Measurements from ENCODE around the gene ATG9B.
A peak's percentile ranks its signal among the peaks of the same experiment; 100 is the strongest.

Gene ATG9B

DNA sequence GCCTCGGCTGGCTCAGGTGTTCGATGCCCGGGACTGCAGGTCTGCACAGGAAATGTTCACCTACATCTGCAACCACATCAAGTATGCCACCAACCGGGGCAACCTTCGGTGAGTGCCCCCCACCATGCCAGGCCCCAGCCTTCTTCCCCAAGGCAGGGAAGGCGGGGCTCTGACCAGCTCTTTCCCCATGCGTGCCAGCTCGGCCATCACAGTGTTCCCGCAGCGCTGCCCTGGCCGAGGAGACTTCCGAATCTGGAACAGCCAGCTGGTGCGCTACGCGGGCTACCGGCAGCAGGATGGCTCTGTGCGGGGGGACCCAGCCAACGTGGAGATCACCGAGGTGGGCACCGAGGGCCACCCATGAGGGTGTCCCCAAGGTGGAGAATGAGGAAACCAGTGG lies 26.0 kb downstream of the ATG9B start:
- DNase-seq = no peak

DNA sequence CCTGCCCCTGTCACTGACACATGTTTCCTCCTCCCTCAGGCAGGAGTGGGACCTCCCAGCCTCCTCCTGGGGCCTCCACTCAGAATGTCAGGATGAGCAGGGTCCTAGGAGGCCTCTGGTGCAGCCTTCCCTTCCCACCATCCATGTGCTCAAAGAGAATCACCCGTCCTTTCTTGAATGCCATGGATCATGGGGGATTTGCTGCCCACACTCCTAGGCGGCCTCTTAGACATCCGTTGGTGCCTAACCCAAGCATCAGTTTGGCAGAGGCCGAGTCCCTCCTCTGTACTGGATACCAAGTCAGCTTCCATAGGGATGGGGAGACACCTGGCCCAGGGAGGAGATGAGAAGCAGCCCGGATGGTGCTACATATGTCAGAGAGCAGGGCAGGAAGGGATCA lies 26.5 kb downstream of the ATG9B start:
- no peak for DNase-seq

DNA sequence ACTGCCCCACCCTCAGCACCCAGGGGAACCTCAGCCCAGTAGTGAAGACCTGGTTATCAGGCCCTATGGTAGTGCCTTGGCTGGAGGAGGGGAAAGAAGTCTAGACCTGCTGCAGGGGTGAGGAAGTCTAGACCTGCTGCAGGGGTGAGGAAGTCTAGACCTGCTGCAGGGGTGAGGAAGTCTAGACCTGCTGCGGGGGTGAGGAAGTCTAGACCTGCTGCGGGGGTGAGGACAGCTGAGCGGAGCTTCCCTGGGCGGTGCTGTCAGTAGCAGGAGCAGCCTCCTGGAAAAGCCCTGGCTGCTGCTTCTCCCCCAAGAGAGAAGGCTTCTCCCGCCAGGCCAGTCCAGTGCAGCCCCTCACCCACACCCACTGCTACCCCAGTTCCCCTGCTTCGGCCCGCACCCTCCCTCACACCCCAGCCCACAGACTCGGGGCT lies 27.2 kb downstream of the ATG9B start:
- DNase-seq = no peak

DNA sequence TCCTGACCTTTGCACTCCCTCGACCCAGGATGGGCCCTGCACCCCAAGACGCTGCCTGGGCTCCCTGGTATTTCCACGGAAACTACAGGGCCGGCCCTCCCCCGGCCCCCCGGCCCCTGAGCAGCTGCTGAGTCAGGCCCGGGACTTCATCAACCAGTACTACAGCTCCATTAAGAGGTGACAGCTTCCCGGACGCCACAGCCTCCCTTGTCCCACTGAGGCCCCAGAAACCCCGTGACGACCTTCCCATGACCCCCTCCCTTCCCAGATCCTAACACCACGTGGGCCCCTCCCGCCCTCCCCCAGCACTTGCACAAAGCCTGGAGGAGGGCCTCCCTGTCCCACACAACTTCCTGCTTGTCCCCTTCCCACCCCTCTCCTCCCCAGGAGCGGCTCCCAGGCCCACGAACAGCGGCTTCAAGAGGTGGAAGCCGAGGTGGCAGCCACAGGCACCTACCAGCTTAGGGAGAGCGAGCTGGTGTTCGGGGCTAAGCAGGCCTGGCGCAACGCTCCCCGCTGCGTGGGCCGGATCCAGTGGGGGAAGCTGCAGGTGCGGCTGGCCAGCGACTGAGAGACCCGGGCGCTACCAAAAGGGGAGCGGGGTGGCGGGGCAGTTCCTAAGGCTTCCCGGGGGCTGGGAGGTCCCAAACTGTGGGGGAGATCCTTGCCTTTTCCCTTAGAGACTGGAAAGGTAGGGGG lies 27.8 kb downstream of the ATG9B start:
- DNase-seq = no peak

DNA sequence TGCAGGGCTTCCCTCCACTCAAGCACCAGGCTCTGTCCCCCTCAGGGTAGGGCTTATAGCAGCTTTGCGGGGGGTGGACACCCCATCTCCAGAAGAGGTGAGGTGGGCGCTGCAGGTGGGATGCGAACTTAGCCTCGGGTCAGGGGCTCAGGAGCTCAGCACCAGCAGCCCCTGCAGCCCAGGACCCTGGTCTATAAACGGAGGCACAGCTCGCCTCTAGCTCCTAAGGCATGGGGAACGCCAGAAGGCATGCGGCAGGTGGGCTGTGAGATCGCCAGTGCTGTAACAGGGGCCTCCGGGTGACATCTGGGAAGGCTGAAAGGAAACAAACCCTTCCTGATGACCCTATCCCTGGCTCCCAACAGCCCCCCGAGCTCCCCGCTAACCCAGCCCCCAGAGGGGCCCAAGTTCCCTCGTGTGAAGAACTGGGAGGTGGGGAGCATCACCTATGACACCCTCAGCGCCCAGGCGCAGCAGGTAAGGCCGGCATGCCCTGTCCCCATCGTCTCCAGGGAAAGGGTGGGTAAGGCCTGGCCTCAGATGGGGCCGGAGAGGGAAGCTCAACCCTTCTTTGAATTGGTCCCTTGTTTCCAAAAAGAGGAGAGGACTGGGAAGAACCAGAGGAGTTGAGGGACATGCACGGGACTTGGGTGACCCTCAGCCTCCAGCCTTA lies 29.3 kb downstream of the ATG9B start:
- DNase-seq = no peak

DNA sequence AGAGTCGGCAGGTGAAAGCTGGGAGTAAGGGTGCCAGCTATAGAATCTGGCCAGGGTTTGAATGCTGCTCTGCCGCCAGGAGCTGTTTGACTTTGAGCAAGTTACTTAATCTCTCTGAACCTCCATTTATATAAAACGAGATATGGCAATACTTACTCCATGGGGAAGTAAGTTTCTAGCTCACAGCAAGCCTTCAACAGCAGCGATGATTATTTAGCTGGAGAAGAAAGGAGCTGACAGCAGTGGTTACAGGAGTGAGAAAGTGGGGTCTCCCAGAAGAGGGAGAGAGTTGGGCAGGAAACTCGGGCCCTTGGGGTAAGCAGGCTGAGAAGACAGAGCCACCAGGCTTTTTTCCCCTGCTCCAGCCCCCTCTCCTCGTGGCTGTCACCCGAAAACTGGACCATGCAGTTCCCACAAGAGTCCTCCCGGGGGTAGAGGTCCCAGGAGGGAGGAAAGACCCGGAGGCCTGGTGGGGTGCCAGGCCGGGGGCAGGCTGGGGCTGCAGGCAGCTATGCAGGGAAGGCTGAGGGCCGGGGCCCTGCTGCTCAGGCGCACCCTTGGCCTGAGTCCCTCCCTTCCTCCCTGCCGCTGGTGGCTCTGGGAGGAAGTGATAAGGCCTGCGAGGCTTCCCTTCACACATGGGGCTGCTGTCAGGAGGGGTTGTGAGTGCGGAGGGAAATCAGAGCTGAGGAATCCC lies 30.0 kb downstream of the ATG9B start:
- DNase-seq = no peak

DNA sequence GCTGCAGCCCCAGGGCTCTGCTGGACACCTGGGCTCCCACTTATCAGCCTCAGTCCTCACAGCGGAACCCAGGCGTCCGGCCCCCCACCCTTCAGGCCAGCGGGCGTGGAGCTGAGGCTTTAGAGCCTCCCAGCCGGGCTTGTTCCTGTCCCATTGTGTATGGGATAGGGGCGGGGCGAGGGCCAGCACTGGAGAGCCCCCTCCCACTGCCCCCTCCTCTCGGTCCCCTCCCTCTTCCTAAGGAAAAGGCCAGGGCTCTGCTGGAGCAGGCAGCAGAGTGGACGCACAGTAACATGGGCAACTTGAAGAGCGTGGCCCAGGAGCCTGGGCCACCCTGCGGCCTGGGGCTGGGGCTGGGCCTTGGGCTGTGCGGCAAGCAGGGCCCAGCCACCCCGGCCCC lies 30.8 kb downstream of the ATG9B start:
- no peak for DNase-seq

DNA sequence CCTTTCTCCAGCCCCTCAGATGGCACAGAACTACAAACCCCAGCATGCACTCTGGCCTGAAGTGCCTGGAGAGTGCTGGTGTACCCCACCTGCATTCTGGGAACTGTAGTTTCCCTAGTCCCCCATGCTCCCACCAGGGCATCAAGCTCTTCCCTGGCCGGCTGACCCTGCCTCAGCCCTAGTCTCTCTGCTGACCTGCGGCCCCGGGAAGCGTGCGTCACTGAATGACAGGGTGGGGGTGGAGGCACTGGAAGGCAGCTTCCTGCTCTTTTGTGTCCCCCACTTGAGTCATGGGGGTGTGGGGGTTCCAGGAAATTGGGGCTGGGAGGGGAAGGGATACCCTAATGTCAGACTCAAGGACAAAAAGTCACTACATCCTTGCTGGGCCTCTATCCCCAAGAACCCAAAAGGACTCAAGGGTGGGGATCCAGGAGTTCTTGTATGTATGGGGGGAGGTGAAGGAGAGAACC lies 31.4 kb downstream of the ATG9B start:
- DNase-seq = peak; percentile 41

DNA sequence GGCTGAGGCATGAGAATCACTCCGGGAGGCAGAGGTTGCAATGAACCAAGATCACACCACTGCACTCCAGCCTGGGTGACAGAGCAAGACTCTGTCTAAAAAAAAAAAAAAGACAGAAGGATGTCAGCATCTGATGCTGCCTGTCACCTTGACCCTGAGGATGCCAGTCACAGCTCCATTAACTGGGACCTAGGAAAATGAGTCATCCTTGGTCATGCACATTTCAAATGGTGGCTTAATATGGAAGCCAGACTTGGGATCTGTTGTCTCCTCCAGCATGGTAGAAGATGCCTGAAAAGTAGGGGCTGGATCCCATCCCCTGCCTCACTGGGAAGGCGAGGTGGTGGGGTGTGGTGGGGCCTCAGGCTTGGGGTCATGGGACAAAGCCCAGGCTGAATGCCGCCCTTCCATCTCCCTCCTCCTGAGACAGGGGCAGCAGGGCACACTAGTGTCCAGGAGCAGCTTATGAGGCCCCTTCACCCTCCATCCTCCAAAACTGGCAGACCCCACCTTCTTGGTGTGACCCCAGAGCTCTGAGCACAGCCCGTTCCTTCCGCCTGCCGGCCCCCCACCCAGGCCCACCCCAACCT lies 32.1 kb downstream of the ATG9B start:
- DNase-seq = no peak

DNA sequence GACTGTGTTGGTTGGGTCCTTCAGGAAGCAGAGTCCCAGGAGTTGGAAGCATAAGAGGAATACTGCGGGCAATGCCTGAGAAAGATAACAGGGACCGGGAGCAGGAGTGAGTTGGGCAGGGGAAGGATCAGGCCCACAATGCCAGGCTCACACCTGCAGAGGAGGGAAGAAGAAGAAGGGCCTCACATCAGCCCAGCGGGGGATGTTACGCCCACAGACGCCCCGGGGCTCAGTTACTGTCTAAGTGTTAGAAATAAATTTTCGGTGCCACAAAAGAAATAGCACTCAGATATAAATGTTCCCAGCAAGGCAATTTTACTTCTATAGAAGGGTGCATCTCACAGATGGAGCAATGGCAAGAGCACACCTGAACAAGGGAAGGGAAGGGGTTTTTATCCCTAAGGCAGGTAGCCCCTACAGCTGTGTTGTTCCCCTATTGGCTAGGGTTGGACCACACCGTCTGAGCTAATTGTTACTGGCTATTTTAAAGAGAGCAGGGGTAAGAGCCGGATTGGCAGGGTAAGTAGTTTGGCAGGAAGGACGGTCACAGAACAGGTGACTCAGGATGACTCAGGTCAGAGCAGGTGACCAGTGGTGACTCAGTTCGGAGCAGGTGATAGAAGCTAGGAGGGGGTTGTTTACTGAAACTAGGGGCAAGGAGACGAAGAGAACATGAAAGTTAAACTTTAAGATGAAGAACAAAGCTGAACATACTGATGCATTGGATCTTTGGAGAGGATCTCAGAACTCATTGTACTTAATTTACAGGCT lies 33.7 kb downstream of the ATG9B start, which contains the start of gene NOS3:
Gene NOS3 (plus strand): TSS at position 602 of the 771 bp plus-strand sequence. CDS start 2,787 bp downstream, outside the sequence.
- no peak for DNase-seq

DNA sequence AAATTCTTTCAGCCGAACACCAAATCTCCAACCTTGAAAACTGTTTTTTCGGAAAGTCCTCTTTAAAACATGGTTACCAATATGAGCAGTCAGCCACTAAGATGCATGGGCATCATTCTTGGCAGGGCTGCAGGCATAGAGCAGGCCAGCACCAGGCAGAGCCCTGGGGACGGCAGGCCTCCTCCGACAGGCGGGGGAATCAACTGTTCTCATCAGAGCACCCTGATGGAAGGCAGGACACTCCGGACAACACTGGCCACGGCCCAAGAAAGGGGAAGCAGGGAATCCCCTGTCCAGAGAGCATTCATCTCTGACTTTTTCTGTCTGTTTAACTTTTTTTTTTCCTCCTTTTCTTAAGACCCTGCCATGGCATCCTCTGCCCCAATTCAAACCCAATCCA lies 34.8 kb downstream of the ATG9B start:
- no peak for DNase-seq

DNA sequence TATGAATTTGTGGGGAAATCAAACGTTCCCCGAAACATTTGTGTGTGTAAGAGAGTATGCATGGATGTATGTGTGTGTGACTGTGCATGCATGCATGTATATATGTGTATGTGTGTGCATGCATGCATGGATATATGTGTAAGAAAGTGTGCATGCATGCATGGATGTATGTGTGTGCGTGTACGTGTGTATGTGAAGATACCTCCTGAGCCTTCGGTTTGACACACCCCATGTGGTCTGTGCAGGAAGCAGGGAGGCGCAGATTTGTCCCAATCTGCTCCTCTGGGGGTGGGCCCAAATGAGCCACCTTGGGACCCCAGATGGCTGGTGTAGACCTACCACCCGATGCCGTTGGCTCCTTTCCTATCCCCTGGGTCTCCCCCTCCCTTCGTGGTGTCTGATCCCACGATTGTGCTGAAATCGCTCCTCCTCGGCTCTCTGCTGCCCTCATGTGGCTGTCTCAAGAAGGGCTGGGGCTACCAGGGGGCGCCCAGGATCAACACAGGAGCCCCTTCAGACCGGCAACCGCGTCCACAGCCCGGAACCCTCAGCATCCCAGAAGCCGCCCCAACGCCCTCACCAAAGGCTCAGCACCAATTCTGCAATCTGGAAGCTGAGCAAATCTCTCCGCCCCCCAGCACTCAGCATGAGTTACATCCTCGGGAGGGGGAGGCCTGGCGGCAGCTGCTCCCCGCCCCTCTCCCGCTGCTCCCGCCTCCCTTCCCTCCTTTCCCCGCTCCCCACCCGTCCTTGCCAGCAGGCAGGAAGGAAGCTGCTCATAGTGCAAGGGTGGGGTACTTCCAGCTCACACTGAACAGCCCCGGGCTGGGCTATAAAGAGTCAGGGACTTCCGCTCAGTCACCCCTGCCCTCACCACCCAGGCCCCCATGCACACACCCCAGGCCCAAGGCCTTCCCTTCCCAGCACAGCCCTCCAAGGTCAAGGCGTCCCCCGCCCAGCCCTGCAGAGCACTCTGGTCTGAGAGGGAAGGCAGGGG lies 35.8 kb downstream of the ATG9B start:
- DNase-seq = peak; percentile 76

DNA sequence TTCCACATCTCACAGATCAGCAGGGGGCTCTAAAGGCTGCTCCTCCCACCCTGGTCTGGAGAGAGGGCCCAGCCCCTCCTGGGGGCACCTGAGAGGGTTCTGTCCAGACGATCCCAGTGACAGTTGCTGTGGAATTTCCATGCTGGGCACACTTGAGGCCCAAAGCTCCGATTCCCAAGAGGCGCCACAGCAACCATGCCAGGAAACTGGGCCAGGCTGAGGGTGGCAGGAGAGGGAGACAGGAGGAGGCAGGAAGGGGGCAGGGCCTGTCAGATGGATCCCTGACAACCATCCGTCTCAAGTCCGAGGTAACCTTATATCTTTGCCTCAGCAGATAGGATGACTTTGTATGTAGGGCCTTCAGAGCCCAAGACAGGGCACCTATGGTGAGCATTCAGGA lies 37.7 kb downstream of the ATG9B start:
- no peak for DNase-seq

DNA sequence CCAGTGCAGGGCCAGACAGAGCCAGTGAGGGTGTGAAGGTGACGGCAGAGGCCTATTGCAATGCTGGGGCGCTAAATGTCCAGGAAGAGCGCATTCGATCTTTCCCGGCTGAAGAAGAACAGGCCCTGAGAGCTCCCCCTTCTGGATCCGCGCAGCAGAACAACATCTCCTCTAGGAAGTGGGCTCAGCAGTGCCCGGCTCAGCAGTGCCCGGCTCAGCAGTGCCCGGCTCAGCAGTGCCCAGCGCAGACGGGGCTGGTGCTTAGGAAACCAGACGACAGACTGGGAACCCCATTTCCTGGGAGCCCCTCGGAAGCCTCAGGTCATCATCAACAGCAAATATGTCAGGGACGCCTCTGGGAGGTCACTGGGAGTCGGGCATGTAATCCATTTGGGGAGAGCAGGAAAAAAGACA lies 38.2 kb downstream of the ATG9B start:
- DNase-seq = peak; percentile 66

DNA sequence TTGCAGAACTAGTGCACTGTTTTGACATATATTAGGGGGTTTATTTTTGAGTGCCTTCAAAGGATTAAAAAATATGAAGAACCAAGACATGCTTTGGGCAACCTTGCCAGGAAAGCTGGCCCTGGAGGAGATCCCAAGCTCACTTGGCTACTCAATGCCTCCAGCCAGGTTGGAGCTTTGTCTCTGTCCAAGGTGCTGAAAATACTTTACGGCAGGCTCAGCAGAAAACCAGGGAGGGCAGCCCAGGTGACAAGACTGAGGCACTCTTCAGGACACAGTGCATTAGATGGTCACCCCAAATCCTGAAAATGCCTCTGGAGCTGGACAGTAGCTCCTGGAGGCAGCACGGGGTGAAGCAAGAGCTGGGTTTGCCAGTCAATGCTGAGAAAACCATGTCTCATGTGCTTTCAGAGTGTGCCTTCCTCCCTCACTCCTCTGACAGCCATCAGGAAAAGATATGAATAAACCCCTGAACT lies 40.4 kb downstream of the ATG9B start:
- DNase-seq = peak; percentile 56

DNA sequence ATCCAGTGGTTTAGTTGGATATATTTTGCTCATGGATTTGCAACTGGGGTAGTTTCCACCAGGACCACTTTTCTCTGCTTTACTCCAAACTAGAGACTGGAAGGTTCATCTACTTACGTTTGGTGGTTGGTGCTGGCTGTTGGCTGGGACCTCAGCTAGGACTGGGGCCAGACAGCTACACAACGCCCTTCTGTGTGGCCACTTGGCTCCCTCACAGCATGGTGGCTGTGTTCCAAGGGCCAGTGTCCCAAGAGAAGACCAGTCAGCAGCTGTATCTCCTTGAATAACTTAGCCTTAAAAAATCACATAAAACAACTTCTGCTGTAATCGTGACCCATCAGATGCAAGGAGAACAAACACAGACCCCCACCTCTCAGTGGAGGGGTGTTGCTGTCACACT lies 41.9 kb downstream of the ATG9B start:
- DNase-seq = no peak

DNA sequence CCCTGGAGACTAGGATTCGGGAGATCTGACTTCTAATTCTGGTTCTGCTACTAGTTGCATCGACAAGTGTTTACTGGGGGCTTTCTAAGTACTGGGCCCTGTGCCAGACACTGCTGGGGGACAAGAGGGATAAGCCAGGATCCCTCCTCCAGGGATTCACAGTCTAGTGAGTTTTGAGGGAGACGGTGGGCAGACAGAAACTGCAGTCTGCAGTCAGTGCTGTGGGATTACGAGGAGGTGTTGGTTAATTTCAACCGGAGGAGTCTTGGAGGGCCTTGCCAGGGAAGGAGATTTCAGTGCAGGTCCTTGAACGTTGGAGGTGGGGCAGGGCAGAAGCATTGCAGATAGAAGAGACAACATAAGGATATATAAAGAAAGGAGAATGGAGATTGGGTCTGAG lies 42.6 kb downstream of the ATG9B start:
- DNase-seq = no peak

DNA sequence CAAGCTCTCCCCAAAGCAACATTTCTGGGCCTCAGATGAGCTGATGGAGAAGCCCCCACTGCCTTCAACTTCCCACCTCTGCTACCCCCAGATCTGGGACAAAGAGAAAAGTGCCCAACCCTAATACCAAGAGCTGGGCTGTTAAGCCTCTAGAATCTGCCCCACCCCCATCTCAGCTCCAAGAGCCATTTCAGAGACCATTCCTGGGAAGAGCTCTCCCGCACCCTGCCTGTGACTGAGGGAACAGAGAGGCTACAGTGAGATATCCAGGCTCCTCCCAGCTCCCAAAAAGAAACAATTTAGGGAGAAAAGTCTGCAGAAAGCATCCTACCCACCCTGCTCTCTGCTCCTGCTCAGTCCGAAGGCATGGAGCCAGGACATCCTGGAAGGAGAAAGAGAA lies 43.6 kb downstream of the ATG9B start:
- DNase-seq = no peak

DNA sequence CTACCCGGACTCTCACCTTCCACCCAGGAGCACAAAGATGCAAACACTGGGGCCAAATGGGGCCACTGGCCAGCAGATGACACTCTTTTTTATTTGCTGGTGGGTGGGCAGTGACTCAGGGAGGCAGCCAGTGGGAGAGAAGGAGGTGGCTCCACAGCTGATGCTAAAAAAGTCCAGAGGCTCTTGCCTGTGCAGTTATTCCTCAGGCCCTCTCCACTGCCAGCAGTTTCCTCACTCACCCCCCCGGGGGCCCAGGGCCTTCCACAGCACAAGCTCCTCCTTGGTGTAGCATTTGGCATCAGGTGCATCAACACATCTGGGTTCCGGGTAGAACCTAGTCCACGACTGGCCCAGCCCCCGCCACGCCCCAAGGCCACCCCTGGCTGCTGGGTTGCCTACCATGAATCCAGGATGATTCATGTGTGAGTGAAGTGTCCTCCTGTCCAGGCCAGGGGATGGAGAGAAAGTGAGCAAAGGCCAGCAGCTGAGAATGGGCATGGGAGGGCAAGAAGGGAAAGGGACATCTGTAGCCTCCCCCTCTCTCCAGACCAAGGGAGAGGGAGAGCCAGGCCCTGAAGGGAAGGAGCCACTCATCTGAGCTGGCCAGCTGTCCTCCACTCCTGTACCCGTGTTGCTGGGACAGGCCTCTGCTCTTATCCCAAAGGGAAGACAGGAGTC lies 44.4 kb downstream of the ATG9B start:
- no peak for DNase-seq

DNA sequence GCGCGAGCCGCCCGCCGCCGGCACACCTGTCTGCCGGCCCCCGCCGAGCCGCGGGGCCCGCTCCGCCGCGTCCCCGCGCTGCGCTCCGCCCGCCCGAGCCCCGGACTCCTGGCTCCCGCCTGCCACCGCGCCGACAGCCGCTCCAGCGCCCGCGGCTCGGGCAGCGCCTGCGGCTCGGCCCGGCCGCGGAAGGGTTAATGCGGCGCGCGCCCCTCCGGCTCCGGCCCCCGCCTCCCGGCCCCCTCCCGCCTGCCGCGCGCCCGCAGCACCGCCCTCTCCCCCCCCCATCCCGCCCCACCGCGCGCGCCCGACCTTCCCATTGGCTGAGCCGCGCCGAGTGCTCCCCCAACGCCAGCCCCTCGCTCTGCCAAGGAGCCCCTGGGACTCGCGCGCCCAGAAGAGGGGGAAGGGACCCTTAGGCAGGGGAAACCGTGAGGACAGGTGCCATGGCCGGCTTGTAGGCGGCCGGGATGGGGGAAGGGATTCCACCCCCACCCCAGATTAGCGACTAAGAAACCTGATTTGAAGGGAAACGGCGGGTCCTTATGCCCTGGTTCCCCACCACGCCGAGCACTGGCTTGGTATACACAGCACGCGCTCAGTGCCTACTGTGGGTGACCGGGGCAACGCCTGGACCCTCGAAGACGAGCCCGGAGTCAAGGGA lies 46.0 kb downstream of the ATG9B start, which contains the start of gene KCNH2:
Gene KCNH2 (minus strand): TSS at position 196 of the 664 bp plus-strand sequence. CDS start 408 bp downstream, outside the sequence.
- DNase-seq = peak; percentile 53
